ENCODE data around the gene THEM5.
"Not testable (repeated sequence)": the region's sequence is repeated elsewhere in the genome, so short reads cannot be mapped to it uniquely, and the experiment has no call there.

The THEM5 gene, protein sequence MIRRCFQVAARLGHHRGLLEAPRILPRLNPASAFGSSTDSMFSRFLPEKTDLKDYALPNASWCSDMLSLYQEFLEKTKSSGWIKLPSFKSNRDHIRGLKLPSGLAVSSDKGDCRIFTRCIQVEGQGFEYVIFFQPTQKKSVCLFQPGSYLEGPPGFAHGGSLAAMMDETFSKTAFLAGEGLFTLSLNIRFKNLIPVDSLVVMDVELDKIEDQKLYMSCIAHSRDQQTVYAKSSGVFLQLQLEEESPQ

DNA sequence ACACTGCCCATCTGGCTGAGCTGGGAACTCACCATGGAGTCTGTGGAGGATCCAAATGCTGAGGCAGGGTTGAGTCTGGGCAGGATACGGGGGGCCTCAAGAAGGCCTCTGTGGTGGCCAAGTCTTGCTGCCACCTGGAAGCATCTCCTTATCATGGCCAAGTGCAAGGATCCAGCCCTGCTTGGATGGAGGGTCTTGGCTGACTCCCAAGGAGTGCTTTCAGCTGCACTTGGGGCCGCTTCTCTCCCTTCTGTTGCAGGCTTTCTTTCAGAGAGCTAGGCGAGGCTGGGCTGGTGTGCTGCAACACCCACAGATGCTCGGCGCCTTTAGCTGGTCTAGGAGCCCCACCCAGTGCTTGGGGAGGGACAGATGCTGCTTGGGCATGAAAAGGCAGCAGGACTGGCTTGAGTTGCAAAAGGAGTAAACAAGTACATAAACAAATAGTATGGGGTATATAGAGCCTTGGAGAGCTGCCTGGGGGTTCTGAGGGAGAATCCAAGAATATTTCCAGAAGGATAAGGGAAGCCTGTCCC is at the start of gene THEM5:
THEM5 (minus strand) TSS at position 302 of the 533 bp plus-strand sequence; CDS start at position 155, 147 bp downstream.
- DNase-seq (ENCODE audit: low spot score): no peak
- CTCF ChIA-PET: interaction anchor here (1.4 kb wide), 1 partner anchor 17 kb away, joined by 5 read pairs; no protein-coding TSS in a partner anchor
- POLR2A ChIA-PET (ENCODE audit: low non-redundant PET): no interaction called here
- H3K27ac ChIP-seq: peak within 1 kb of the TSS; percentile 41
- TF ChIP-seq, protein P1, sequence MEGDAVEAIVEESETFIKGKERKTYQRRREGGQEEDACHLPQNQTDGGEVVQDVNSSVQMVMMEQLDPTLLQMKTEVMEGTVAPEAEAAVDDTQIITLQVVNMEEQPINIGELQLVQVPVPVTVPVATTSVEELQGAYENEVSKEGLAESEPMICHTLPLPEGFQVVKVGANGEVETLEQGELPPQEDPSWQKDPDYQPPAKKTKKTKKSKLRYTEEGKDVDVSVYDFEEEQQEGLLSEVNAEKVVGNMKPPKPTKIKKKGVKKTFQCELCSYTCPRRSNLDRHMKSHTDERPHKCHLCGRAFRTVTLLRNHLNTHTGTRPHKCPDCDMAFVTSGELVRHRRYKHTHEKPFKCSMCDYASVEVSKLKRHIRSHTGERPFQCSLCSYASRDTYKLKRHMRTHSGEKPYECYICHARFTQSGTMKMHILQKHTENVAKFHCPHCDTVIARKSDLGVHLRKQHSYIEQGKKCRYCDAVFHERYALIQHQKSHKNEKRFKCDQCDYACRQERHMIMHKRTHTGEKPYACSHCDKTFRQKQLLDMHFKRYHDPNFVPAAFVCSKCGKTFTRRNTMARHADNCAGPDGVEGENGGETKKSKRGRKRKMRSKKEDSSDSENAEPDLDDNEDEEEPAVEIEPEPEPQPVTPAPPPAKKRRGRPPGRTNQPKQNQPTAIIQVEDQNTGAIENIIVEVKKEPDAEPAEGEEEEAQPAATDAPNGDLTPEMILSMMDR (conservative IDR thresholded peaks at IDR 0.05; ENCODE audit: low read depth): no peak

DNA sequence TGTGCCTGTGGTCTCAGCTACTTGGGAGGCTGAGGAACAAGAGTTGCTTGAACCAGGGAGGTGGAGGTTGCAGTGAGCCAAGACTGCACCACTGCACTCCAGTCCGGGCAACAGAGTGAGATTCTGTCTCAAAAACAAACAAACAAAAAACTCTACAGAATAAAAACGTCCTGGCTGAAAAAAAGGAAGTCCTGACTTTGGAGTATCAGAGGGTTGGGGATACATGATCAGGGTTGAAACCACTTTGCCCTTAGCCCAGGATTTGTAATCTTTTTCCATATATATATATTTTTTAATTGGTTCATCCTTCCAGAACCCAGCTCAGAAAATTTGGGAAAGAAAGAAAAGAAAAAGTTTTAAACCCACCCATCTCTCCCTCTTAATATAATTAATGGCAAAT is 49.3 kb upstream of the THEM5 start:
- ChIA-PET CTCF (interaction anchor here (0.6 to 1.1 kb wide), 2 partner anchors 15 to 272 kb away, joined by 3 read pairs; no protein-coding TSS in a partner anchor), POLR2A (ENCODE audit: low non-redundant PET) (no interaction called here)

DNA sequence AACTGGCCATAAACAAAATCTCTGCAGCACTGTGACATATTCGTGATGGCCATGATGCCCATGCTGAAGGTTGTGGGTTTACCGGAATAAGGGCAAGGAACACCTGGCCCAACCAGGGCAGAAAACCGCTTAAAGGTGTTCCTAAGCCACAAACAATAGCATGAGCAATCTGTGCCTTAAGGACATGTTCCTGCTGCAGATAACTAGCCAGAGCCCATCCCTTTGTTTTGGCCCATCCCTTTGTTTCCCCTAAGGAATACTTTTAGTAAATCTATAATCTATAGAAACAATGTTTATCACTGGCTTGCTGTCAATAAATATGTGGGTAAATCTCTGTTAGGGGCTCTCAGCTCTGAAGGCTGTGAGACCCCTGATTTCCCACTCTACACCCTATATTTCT is 47.3 kb upstream of the THEM5 start:
- DNase-seq (ENCODE audit: low spot score); H3K27ac ChIP-seq; CTCF ChIA-PET; POLR2A ChIA-PET (ENCODE audit: low non-redundant PET): not testable (repeated sequence)

More for the DNA sequence above, 49.3 kb upstream of the THEM5 start:
- no peak for DNase-seq (ENCODE audit: low spot score)
- TF ChIP-seq, protein P1 (conservative IDR thresholded peaks at IDR 0.05; ENCODE audit: low read depth): no peak
- no peak overlapping the region for H3K27ac ChIP-seq

DNA sequence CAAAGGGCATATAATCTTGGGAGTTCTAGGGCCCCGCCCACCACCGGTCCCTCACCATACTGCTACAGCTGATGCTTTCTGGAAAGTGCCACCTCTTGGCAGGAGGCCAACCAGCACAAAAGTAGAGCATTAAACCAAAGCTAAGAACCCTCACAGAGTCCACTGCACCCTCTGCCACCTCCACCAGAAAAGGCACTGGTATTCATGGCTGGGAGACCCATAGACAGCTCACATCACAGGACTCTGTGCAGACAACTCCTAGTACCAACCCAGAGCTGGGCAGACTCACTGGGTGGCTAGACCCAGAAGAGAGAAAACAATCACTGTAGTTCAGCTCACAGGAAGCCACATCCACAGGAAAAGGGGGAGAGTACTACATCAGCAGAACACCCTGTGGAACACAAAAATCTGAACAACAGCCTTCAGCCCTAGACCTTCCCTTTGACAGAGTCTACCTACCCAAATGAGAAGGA is 45.0 kb upstream of the THEM5 start:
- ChIA-PET POLR2A (ENCODE audit: low non-redundant PET) (no interaction called here), CTCF (interaction anchor here (0.9 kb wide), 1 partner anchor 35 kb away, joined by 3 read pairs; no protein-coding TSS in a partner anchor)
- H3K27ac ChIP-seq: peak overlapping the region; percentile 39
- no peak for DNase-seq (ENCODE audit: low spot score)
- TF ChIP-seq, protein P1 (conservative IDR thresholded peaks at IDR 0.05; ENCODE audit: low read depth): no peak

DNA sequence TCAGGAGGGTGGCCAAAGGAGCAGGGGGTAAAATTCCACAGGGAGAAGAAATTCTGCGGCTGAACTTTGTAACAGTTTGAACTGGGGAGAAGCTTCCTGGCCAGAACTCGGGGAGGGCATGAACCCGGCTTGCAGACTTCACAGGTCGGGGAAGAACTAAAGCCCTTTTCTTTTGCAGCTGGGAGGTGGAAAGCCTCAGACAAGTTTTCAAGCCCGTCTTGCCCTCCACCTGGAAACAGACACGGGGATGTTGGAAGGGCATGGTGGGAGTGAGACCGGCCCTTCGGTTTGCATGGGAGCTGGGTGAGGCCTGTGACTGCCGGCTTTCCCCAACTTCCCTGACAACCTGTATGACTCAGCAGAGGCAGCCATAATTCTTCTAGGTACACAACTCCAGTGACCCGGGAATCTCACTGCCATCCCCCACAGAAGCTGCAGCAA is 44.5 kb upstream of the THEM5 start:
- TF ChIP-seq, protein P1 (conservative IDR thresholded peaks at IDR 0.05; ENCODE audit: low read depth): no peak
- ChIA-PET CTCF (interaction anchor here (0.5 to 0.9 kb wide), 2 partner anchors 36 to 116 kb away, joined by 3 read pairs; no protein-coding TSS in a partner anchor), POLR2A (ENCODE audit: low non-redundant PET) (no interaction called here)
- no peak for DNase-seq (ENCODE audit: low spot score)
- peak overlapping the region; percentile 39 for H3K27ac ChIP-seq

DNA sequence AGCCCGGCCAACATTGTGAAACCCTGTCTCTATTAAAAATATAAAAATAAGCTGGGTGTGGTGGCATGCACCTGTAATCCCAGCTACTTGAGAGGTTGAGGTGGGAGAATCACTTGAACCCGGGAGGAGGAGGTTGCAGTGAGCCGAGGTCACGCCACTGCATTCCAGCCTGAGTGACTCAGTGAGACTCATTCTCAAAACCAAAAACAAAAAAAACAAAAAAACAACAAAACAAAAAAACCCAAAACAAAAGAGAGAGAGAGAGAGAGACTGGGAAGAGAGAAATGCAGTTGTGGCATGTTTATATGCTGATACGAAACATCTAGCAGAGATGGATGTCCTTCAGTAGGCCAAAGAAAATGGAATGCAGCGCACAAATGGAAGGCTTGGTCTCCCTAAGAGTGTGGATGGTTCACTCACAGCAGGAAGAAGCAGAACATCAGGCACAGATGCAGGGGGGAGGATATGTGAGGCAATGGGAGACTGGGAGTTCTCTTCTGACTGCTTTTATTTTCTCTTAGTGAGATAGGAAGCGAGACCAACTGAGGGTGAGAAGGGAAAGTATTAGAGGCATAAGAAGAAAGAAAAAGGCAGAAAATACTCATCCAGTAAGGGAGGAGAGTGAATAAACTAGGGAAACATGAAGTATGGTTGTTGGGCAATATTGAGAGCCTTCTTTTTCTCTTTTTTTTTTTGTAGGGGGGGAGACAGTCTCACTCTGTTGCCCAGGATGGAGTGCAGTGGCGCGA is 39.8 kb upstream of the THEM5 start:
- TF ChIP-seq, protein P1 (conservative IDR thresholded peaks at IDR 0.05; ENCODE audit: low read depth): no peak
- ChIA-PET POLR2A (ENCODE audit: low non-redundant PET) (no interaction called here), CTCF (interaction anchor here (1.2 kb wide), 1 partner anchor 108 kb away, joined by 4 read pairs; no protein-coding TSS in a partner anchor)
- no peak for DNase-seq (ENCODE audit: low spot score)
- H3K27ac ChIP-seq: no peak overlapping the region
